Stimulated activated CD4-positive, alpha-beta T cell treated with anti-CD3 and anti-CD28 coated beads, Interleukin-4, amount 100 ng/mL, for 24 hours (primary cell): Measurements from ENCODE around the gene KCTD5.
A peak's percentile ranks its signal among the peaks of the same experiment; 100 is the strongest.
"Not testable (repeated sequence)": the region's sequence is repeated elsewhere in the genome, so short reads cannot be mapped to it uniquely, and the experiment has no call there.

ENCODE experiments used
- DNase-seq: peaks from one replicate; pipeline ENCODE4 v3.0.0-alpha.2; 2020

The KCTD5 gene

GRCh38 chr16:2673066-2673999 lies 9.0 kb upstream of the KCTD5 start:
- DNase-seq = peak; percentile 95

GRCh38 chr16:2675021-2675420 lies 7.3 kb upstream of the KCTD5 start:
- no peak for DNase-seq

GRCh38 chr16:2675714-2676113 lies 6.6 kb upstream of the KCTD5 start:
- DNase-seq = no peak

- not testable (repeated sequence) for DNase-seq
Measured at GRCh38 chr16:2676937-2677336, 5.4 kb upstream of the KCTD5 start.

- not testable (repeated sequence) for DNase-seq
Measured at GRCh38 chr16:2678206-2678965, 3.9 kb upstream of the KCTD5 start.

GRCh38 chr16:2679902-2680301 lies 2.4 kb upstream of the KCTD5 start:
- DNase-seq = not testable (repeated sequence)

- not testable (repeated sequence) for DNase-seq
Measured at GRCh38 chr16:2680360-2680759, 2.0 kb upstream of the KCTD5 start.

- not testable (repeated sequence) for DNase-seq
Measured at GRCh38 chr16:2683041-2683440, 718 bp downstream of the KCTD5 start.

- not testable (repeated sequence) for DNase-seq
Measured at GRCh38 chr16:2686075-2686474, 3.8 kb downstream of the KCTD5 start.

- peak; percentile 20 for DNase-seq
Measured at GRCh38 chr16:2686912-2687507, 4.7 kb downstream of the KCTD5 start.

- DNase-seq = no peak
Measured at GRCh38 chr16:2687531-2688308, 5.4 kb downstream of the KCTD5 start.

- not testable (repeated sequence) for DNase-seq
Measured at GRCh38 chr16:2689422-2689821, 7.1 kb downstream of the KCTD5 start.

- no peak for DNase-seq
Measured at GRCh38 chr16:2689968-2690801, 7.9 kb downstream of the KCTD5 start.

- no peak for DNase-seq
Measured at GRCh38 chr16:2690852-2691251, 8.5 kb downstream of the KCTD5 start.

- no peak for DNase-seq
Measured at GRCh38 chr16:2691491-2692248, 9.3 kb downstream of the KCTD5 start.

GRCh38 chr16:2692251-2692947 lies 10.1 kb downstream of the KCTD5 start:
- DNase-seq = no peak

- DNase-seq = no peak
Measured at GRCh38 chr16:2692948-2693651, 10.8 kb downstream of the KCTD5 start.

GRCh38 chr16:2696601-2697250 lies 14.4 kb downstream of the KCTD5 start:
- DNase-seq = not testable (repeated sequence)

GRCh38 chr16:2697401-2697948 lies 15.2 kb downstream of the KCTD5 start:
- DNase-seq = no peak
